GM23338 (cell line): ENCODE data around the gene BORCS8.

Source experiments
- POLR2AphosphoS5 ChIP-seq: IDR thresholded peaks from 2 replicates; pipeline ENCODE4 v1.6.1; 2016; ENCODE audit warnings: antibody characterized with exemption, low read depth
- TF ChIP-seq, protein P1 (sequence below), 2 experiments: fragments of 200-600 bp in 1 of 2; sonication (generic) in 1 of 2; conservative IDR thresholded peaks; 2 replicates each; pipeline versions ENCODE4 v1.5.1 to v1.6.1; 2016 to 2017; ENCODE audit warnings: antibody characterized with exemption in 2 of 2, low read depth in 2 of 2, mild to moderate bottlenecking in 2 of 2, moderate library complexity in 1 of 2

DNA sequence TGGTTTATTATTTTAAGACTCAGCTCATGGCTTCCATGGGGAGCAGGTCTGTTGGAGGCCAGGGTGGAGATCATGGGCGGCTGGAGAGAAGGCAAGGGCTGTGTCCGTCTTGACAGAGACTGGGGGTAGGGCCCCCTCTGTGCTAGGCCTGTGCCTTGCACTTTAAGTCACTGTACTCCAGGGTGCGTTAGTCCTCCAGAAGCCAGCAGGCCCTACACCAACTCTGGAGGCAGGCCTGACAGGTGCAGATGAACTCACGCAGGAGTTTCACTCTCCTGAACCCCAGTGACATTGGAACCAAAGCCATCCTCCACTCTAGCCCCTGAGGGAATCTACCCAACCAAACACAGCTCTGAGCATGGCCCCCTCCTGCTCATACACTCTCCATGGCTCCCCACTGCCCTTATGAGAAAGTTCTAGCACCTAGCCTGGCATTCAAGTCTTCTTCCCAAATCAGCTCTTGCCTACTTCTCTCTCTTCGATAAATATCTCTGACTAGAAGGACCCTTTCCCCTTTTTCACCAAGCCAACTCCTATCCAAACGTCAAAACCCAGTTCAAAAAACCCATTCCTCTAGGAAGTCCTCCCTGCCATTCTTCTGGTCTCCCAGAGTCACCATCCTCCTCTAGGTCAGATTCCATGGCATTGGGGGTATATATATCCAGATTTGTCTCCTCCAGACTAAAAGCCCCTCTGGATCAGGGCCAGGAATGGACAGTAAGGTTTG lies 37.0 kb downstream of the BORCS8 start:
- no peak for TF ChIP-seq POLR2AphosphoS5
- TF ChIP-seq, protein P1, sequence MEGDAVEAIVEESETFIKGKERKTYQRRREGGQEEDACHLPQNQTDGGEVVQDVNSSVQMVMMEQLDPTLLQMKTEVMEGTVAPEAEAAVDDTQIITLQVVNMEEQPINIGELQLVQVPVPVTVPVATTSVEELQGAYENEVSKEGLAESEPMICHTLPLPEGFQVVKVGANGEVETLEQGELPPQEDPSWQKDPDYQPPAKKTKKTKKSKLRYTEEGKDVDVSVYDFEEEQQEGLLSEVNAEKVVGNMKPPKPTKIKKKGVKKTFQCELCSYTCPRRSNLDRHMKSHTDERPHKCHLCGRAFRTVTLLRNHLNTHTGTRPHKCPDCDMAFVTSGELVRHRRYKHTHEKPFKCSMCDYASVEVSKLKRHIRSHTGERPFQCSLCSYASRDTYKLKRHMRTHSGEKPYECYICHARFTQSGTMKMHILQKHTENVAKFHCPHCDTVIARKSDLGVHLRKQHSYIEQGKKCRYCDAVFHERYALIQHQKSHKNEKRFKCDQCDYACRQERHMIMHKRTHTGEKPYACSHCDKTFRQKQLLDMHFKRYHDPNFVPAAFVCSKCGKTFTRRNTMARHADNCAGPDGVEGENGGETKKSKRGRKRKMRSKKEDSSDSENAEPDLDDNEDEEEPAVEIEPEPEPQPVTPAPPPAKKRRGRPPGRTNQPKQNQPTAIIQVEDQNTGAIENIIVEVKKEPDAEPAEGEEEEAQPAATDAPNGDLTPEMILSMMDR (conservative IDR thresholded peaks at IDR 0.05; ENCODE audit: low read depth in 2 of 2), result peak in 1 of 2 experiments; percentile 34; a peak in 2 of 4 replicates
